Parathyroid adenoma (tissue), 2 donors: ENCODE results near the gene ERGIC2.
"Not testable (repeated sequence)": the region's sequence is repeated elsewhere in the genome, so short reads cannot be mapped to it uniquely, and the experiment has no call there.

Experiments used
- H2AFZ ChIP-seq: fragments of 300-600 bp; sonication (generic); one replicate; pipeline ENCODE4 v1.7.0; 2017; ENCODE audit warnings: antibody characterized with exemption, mild to moderate bottlenecking
- H3K27ac ChIP-seq: fragments of 300-600 bp; sonication (generic); one replicate; pipeline ENCODE4 v1.7.0; 2017
- H3K27me3 ChIP-seq: fragments of 300-600 bp; sonication (generic); one replicate; pipeline ENCODE4 v1.7.0; 2017; ENCODE audit warnings: low read length; ENCODE audit not compliant: control insufficient read depth, insufficient read depth
- H3K36me3 ChIP-seq: fragments of 300-600 bp; sonication (generic); one replicate; pipeline ENCODE4 v1.7.0; 2017; ENCODE audit warnings: low read length; ENCODE audit not compliant: control insufficient read depth, insufficient read depth
- H3K4me1 ChIP-seq: fragments of 300-600 bp; sonication (generic); one replicate; pipeline ENCODE4 v1.7.0; 2017; ENCODE audit warnings: control low read depth
- H3K4me2 ChIP-seq: fragments of 300-600 bp; sonication (generic); one replicate; pipeline ENCODE4 v1.7.0; 2017; ENCODE audit warnings: low read length
- H3K4me3 ChIP-seq: fragments of 300-600 bp; sonication (generic); one replicate; pipeline ENCODE4 v1.7.0; 2017; ENCODE audit warnings: low read depth, low read length
- H3K79me2 ChIP-seq: fragments of 300-600 bp; sonication (generic); one replicate; pipeline ENCODE4 v1.7.0; 2017; ENCODE audit warnings: control low read depth
- H3K9ac ChIP-seq: fragments of 300-600 bp; sonication (generic); one replicate; pipeline ENCODE4 v1.7.0; 2017; ENCODE audit warnings: mild to moderate bottlenecking
- H3K9me3 ChIP-seq: fragments of 300-600 bp; sonication (generic); one replicate; pipeline ENCODE4 v1.7.0; 2017; ENCODE audit warnings: low read length; ENCODE audit not compliant: control insufficient read depth
- CTCF ChIP-seq: fragments of 300-600 bp; sonication (generic); IDR thresholded peaks from one replicate; pipeline ENCODE4 v1.7.0; 2017; ENCODE audit warnings: antibody characterized with exemption, mild to moderate bottlenecking
- donor health status: primary hyperparathyroidism.

Gene ERGIC2

GRCh38 chr12:29396774-29397173 lies 15.8 kb upstream of the ERGIC2 start:
- Histone ChIP-seq H3K9ac (no peak overlapping the region), H2AFZ (no peak overlapping the region), H3K4me2 (no peak overlapping the region), H3K79me2 (no peaks in the 10 kb centered on the region), H3K27me3 (no peaks in the 10 kb centered on the region), H3K27ac (no peak overlapping the region), H3K9me3 (no peaks in the 10 kb centered on the region), H3K4me3 (no peak overlapping the region), H3K4me1 (no peaks in the 10 kb centered on the region), H3K36me3 (no peaks in the 10 kb centered on the region)
- TF ChIP-seq CTCF: no peak

- no peaks in the 10 kb centered on the region for H3K36me3 ChIP-seq
- no peak overlapping the region for H3K27ac ChIP-seq
- no peaks in the 10 kb centered on the region for H3K4me1 ChIP-seq
- no peak overlapping the region for H3K4me3 ChIP-seq
- no peak for TF ChIP-seq CTCF
- H3K27me3 ChIP-seq: no peaks in the 10 kb centered on the region
- no peak overlapping the region for H3K4me2 ChIP-seq
- no peaks in the 10 kb centered on the region for H3K9me3 ChIP-seq
- H3K79me2 ChIP-seq: no peaks in the 10 kb centered on the region
- H3K9ac ChIP-seq: no peak overlapping the region
- H2AFZ ChIP-seq: no peak overlapping the region
These were observed 14.4 kb upstream of the ERGIC2 start for GRCh38 chr12:29395356-29395755.

- H3K4me3 ChIP-seq, H2AFZ ChIP-seq, H3K36me3 ChIP-seq, H3K27me3 ChIP-seq, H3K27ac ChIP-seq, H3K4me1 ChIP-seq, H3K79me2 ChIP-seq, H3K9me3 ChIP-seq, H3K9ac ChIP-seq, H3K4me2 ChIP-seq: not testable (repeated sequence)
These were observed 9.4 kb upstream of the ERGIC2 start for GRCh38 chr12:29390419-29390818.

GRCh38 chr12:29389295-29389919 lies 8.4 kb upstream of the ERGIC2 start:
- H3K4me1 ChIP-seq: no peaks in the 10 kb centered on the region
- H3K79me2 ChIP-seq: no peaks in the 10 kb centered on the region
- H3K4me3 ChIP-seq: no peak overlapping the region
- H3K36me3 ChIP-seq: no peaks in the 10 kb centered on the region
- no peak for TF ChIP-seq CTCF
- no peak overlapping the region for H3K4me2 ChIP-seq
- H2AFZ ChIP-seq: no peak overlapping the region
- no peaks in the 10 kb centered on the region for H3K9me3 ChIP-seq
- H3K27me3 ChIP-seq: no peaks in the 10 kb centered on the region
- H3K9ac ChIP-seq: no peak overlapping the region
- no peak overlapping the region for H3K27ac ChIP-seq

GRCh38 chr12:29386084-29386680 lies 5.2 kb upstream of the ERGIC2 start:
- H3K4me3 ChIP-seq, H3K79me2 ChIP-seq, H3K27me3 ChIP-seq, H3K36me3 ChIP-seq, H3K27ac ChIP-seq, H3K9ac ChIP-seq, H3K4me1 ChIP-seq, H3K4me2 ChIP-seq, H2AFZ ChIP-seq, H3K9me3 ChIP-seq: not testable (repeated sequence)

GRCh38 chr12:29385194-29385593 lies 4.2 kb upstream of the ERGIC2 start:
- not testable (repeated sequence) for H3K9me3 ChIP-seq, H3K9ac ChIP-seq, H3K36me3 ChIP-seq, H3K27me3 ChIP-seq, H3K79me2 ChIP-seq, H3K27ac ChIP-seq, H3K4me1 ChIP-seq, H3K4me2 ChIP-seq, H2AFZ ChIP-seq, H3K4me3 ChIP-seq
